Stomach (tissue), 4 donors: ENCODE measurements around the gene C9orf153.

ENCODE experiments used
- CTCF ChIP-seq, 7 experiments: fragments of 450-650 bp in 4 of 7; fragments of 200-600 bp in 3 of 7; sonication (generic) in 3 of 7; IDR thresholded peaks; one replicate each; pipeline ENCODE4 v1.5.1; 2016 to 2019; ENCODE audit warnings: antibody characterized with exemption in 7 of 7, control low read depth in 2 of 7, mild to moderate bottlenecking in 1 of 7
- POLR2A ChIP-seq, 4 donors: fragments of 450-650 bp; IDR thresholded peaks; one replicate each; pipeline ENCODE4 v1.6.1; 2016; ENCODE audit warnings: antibody characterized with exemption in 4 of 4, control low read depth in 2 of 4, mild to moderate bottlenecking in 1 of 4, moderate library complexity in 1 of 4
- POLR2AphosphoS5 ChIP-seq, 3 donors: sonication (generic); formaldehyde crosslinking; IDR thresholded peaks; one replicate each; pipeline ENCODE4 v1.6.1; 2016; ENCODE audit warnings: antibody characterized with exemption in 3 of 3

GRCh38 chr9:86238861-86239770, 20.3 kb downstream of the C9orf153 start:
- TF ChIP-seq CTCF (IDR thresholded peaks at IDR 0.05) = no peak
- no peak for TF ChIP-seq POLR2A (IDR thresholded peaks at IDR 0.05)
- TF ChIP-seq POLR2AphosphoS5 (IDR thresholded peaks at IDR 0.05) = no peak
